HCT116 (cell line): ENCODE results near the gene UPK3A. TPM values are rescaled to one million over a fixed set of nuclear protein-coding genes. Genes with fewer than 3 reads are reported as not detected.

Source experiments
- ATAC-seq: fragments of 200-7000 bp; cut with Tn5 transposase; 2 replicates; pipeline ENCODE4 v1.9.1; 2020; ENCODE audit warnings: mild to moderate bottlenecking, moderate library complexity
- Bru-seq: library from RNA; stranded (reverse); fragments of 400-500 nt; gene quantifications from one replicate; lab custom pipeline; 2021; lab: Mats Ljungman, UMichigan
- BruChase-seq, 2 experiments: library from RNA; stranded (reverse); fragments of 400-500 nt; gene quantifications; one replicate each; lab custom pipeline; 2021; lab: Mats Ljungman, UMichigan
- BruUV-seq: library from RNA; stranded (reverse); fragments of 400-500 nt; replicated peaks from 2 replicates; lab custom pipeline; 2021; lab: Mats Ljungman, UMichigan
- CTCF ChIA-PET: fragments of 300-600 bp; sonication (Branson Sonifier 250); formaldehyde crosslinking; loops from one replicate; lab custom pipeline; 2021; ENCODE audit warnings: antibody characterized with exemption; lab: Charles Lee
- POLR2A ChIA-PET: fragments of 300-600, 350-600 bp; sonication (Branson Sonifier 250); formaldehyde crosslinking; loops from one replicate; lab custom pipeline; 2021; ENCODE audit warnings: antibody characterized with exemption; lab: Charles Lee
- RAD21 ChIA-PET, 2 experiments: fragments of 300-600 bp; sonication (Branson Sonifier 250); formaldehyde crosslinking; loops; one replicate each; lab custom pipeline; 2023; ENCODE audit warnings: low total read pairs in 2 of 2; ENCODE audit not compliant: uncharacterized antibody in 2 of 2, unreplicated experiment in 2 of 2, low non-redundant PET in 1 of 2; lab: Charles Lee
- DNase-seq: peaks from one replicate; pipeline ENCODE4 v3.0.0-alpha.2; 2010; ENCODE audit warnings: low read depth, low spot score
- H2AFZ ChIP-seq: fragments of 200-600 bp; shearing (Covaris generic), sonication (generic); 2 replicates; pipeline ENCODE4 v1.6.1; 2017; ENCODE audit warnings: low read depth, mixed run types, mixed read lengths, antibody characterized with exemption, low read length; ENCODE audit not compliant: poor library complexity, severe bottlenecking
- H3K27ac ChIP-seq: 2 replicates; pipeline ENCODE4 v1.5.1; 2012; ENCODE audit warnings: low read depth, low read length
- H3K27me3 ChIP-seq: fragments of 200-600 bp; sonication (generic); 2 replicates; pipeline ENCODE4 v1.6.1; 2016; ENCODE audit warnings: mixed run types, low read length, mixed read lengths; ENCODE audit not compliant: insufficient read depth
- H3K36me3 ChIP-seq, 2 experiments: fragments of 200-500 bp in 1 of 2; fragments of 200-600 bp in 1 of 2; sonication (Bioruptor generic) in 1 of 2; sonication (generic) in 1 of 2; 2 replicates each; pipeline versions ENCODE4 v1.5.1 to v1.6.1; 2014 to 2016; ENCODE audit warnings: low read length in 2 of 2, inconsistent platforms in 1 of 2, mixed read lengths in 1 of 2, mixed run types in 1 of 2; ENCODE audit not compliant: insufficient read depth in 2 of 2, control insufficient read depth in 1 of 2
- H3K4me1 ChIP-seq, 2 experiments: fragments of 200-600 bp in 1 of 2; sonication (generic) in 1 of 2; 2 replicates each; pipeline versions ENCODE4 v1.5.1 to v1.6.1; 2012 to 2017; ENCODE audit warnings: low read length in 2 of 2, inconsistent platforms in 1 of 2, mild to moderate bottlenecking in 1 of 2, mixed read lengths in 1 of 2, mixed run types in 1 of 2, moderate library complexity in 1 of 2; ENCODE audit not compliant: insufficient read depth in 2 of 2, control insufficient read depth in 1 of 2
- H3K4me2 ChIP-seq: fragments of 200-600 bp; sonication (generic); 2 replicates; pipeline ENCODE4 v1.6.1; 2017; ENCODE audit warnings: mixed run types, low read length, mixed read lengths
- H3K4me3 ChIP-seq, 2 experiments: fragments of 200-600 bp in 1 of 2; sonication (generic) in 1 of 2; replicated peaks in 1 of 2; 2 replicates each; pipeline ENCODE4 v1.5.1; 2011 to 2016; ENCODE audit warnings: low read length in 2 of 2, control low read depth in 1 of 2, low read depth in 1 of 2, mild to moderate bottlenecking in 1 of 2, mixed read lengths in 1 of 2, mixed run types in 1 of 2
- H3K79me2 ChIP-seq: fragments of 200-600 bp; sonication (generic); 2 replicates; pipeline ENCODE4 v1.6.1; 2017; ENCODE audit warnings: mild to moderate bottlenecking, mixed run types, low read length, moderate library complexity, mixed read lengths; ENCODE audit not compliant: insufficient read depth
- H3K9ac ChIP-seq: fragments of 200-600 bp; sonication (generic); 2 replicates; pipeline ENCODE4 v1.6.1; 2016; ENCODE audit warnings: low read length, mixed read lengths
- H3K9me2 ChIP-seq: fragments of 200-600 bp; sonication (generic), shearing (Covaris generic); 2 replicates; pipeline ENCODE4 v1.6.1; 2017; ENCODE audit warnings: mixed run types, mild to moderate bottlenecking, moderate library complexity; ENCODE audit not compliant: insufficient read depth
- H3K9me3 ChIP-seq, 2 experiments: fragments of 200-500 bp in 1 of 2; fragments of 200-600 bp in 1 of 2; sonication (Bioruptor generic) in 1 of 2; sonication (generic) in 1 of 2; 2 replicates each; pipeline ENCODE4 v1.6.1; 2014 to 2017; ENCODE audit warnings: low read length in 2 of 2, mixed read lengths in 2 of 2, inconsistent platforms in 1 of 2, low read depth in 1 of 2, mild to moderate bottlenecking in 1 of 2, mixed run types in 1 of 2, moderate library complexity in 1 of 2; ENCODE audit not compliant: control insufficient read depth in 1 of 2, insufficient read depth in 1 of 2
- H4K20me1 ChIP-seq: fragments of 200-600 bp; sonication (generic), shearing (Covaris generic); 2 replicates; pipeline ENCODE4 v1.6.1; 2017; ENCODE audit warnings: mixed run types, mild to moderate bottlenecking, moderate library complexity; ENCODE audit not compliant: insufficient read depth
- CBX3 ChIP-seq: IDR thresholded peaks from 2 replicates; pipeline ENCODE4 v1.6.1; 2012; ENCODE audit warnings: low read depth
- EGR1 ChIP-seq: IDR thresholded peaks from 2 replicates; pipeline ENCODE4 v1.6.1; 2012; ENCODE audit warnings: low read depth
- ELF1 ChIP-seq: IDR thresholded peaks from 2 replicates; pipeline ENCODE4 v1.6.1; 2012; ENCODE audit warnings: low read depth, borderline replicate concordance
- FOSL1 ChIP-seq: IDR thresholded peaks from 2 replicates; pipeline ENCODE4 v1.6.1; 2012; ENCODE audit warnings: low read depth
- JUND ChIP-seq: IDR thresholded peaks from 2 replicates; pipeline ENCODE4 v1.6.1; 2012
- POLR2A ChIP-seq: IDR thresholded peaks from 2 replicates; pipeline ENCODE4 v1.7.0; 2011; ENCODE audit warnings: borderline replicate concordance; ENCODE audit not compliant: insufficient read depth, insufficient read length; ENCODE audit errors: extremely low read depth
- POLR2AphosphoS5 ChIP-seq: IDR thresholded peaks from 2 replicates; pipeline ENCODE4 v1.6.1; 2011; ENCODE audit warnings: mild to moderate bottlenecking, low read depth, low read length, moderate library complexity
- RAD21 ChIP-seq: IDR thresholded peaks from 2 replicates; pipeline ENCODE4 v1.6.1; 2012; ENCODE audit warnings: low read depth, mild to moderate bottlenecking
- SIN3A ChIP-seq: IDR thresholded peaks from 2 replicates; pipeline ENCODE4 v1.6.1; 2012; ENCODE audit warnings: low read depth
- SP1 ChIP-seq: IDR thresholded peaks from 2 replicates; pipeline ENCODE4 v1.6.1; 2012; ENCODE audit warnings: low read depth
- SRF ChIP-seq: IDR thresholded peaks from 2 replicates; pipeline ENCODE4 v1.6.1; 2012; ENCODE audit warnings: low read depth
- TCF7L2 ChIP-seq: IDR thresholded peaks from 2 replicates; pipeline ENCODE4 v1.7.0; 2011; ENCODE audit warnings: borderline replicate concordance, inconsistent platforms; ENCODE audit not compliant: insufficient read depth, insufficient read length; ENCODE audit errors: extremely low read depth
- YY1 ChIP-seq: IDR thresholded peaks from 2 replicates; pipeline ENCODE4 v1.6.1; 2011; ENCODE audit warnings: low read length, low read depth, moderate library complexity, mild to moderate bottlenecking; ENCODE audit not compliant: insufficient replicate concordance; ENCODE audit errors: extremely low read depth
- ZFX ChIP-seq: fragments of 450-650 bp; IDR thresholded peaks from 2 replicates; pipeline ENCODE4 v1.6.1; 2017
- intact Hi-C: fragments of 100-400 bp; cut with micrococcal nuclease; formaldehyde crosslinking; loops from 2 replicates; pipeline ENCODE4 v1.10.0; 2022
- long read RNA-seq: library from polyadenylated mRNA; unstranded; transcript quantifications from one replicate; pipeline ENCODE4 v2.0.0, GENCODE V29; 2021; ENCODE audit not compliant: unreplicated experiment
- polyA plus RNA-seq: library from polyadenylated mRNA; unstranded; fragments of >200 nt; gene quantifications from 2 replicates; pipeline ENCODE4 v1.2.1, GENCODE V29; 2012; ENCODE audit warnings: missing spikeins
- total RNA-seq: library from RNA; stranded (reverse); gene quantifications from one replicate; pipeline ENCODE4 v1.2.1, GENCODE V29; 2021; ENCODE audit not compliant: unreplicated experiment
- TF ChIP-seq, protein P1 (sequence below): IDR thresholded peaks from 2 replicates; pipeline ENCODE4 v1.6.1; 2012; ENCODE audit warnings: low read depth
- TF ChIP-seq, protein P2 (sequence below): IDR thresholded peaks from 2 replicates; pipeline ENCODE4 v1.6.1; 2012

The UPK3A gene
- total RNA-seq = not detected
- 0.12 and 0.16 TPM in 2 replicates for polyA plus RNA-seq
- percentile 23 among the genes with signal in this experiment for Bru-seq, nascent RNA
- BruChase-seq, experiment 1, labeled RNA remaining after a 6-hour chase = not detected
- percentile 10 among the genes with signal in this experiment for BruChase-seq, experiment 2, labeled RNA remaining after a 2-hour chase
- long read RNA-seq = 0 reads

DNA sequence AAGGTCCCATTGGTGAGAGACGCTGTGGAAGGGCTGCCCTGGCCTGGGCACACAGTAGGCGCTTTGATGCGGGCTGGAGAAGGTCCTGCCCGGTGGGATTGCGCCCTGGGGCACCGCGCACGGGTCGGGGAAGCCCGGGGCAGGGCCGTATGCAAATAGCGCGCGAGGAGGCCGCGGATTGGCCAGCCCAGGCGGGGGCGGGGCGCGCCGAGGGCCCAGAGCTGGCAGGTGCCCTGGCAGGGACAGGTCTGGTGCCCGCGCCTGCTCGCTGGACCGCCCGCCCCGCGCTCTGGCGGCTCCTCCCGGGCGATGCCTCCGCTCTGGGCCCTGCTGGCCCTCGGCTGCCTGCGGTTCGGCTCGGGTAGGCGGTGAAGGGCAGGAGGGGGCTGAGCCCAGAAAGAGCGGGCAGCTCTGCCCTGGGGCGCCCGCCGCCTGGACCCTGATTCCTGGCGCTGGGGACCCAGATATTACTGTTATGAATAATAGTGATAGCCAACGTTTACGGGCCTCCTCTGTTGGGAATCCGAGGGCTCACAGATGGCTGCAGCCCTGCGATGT lies at the start of gene UPK3A:
Gene UPK3A, plus strand, starts transcription at position 245 of the 558 bp plus-strand sequence. Its CDS starts 65 bp downstream, at position 310.
- H3K9ac ChIP-seq = peak within 1 kb of the TSS; percentile 26; the same call in 1 of the 2 replicates

DNA sequence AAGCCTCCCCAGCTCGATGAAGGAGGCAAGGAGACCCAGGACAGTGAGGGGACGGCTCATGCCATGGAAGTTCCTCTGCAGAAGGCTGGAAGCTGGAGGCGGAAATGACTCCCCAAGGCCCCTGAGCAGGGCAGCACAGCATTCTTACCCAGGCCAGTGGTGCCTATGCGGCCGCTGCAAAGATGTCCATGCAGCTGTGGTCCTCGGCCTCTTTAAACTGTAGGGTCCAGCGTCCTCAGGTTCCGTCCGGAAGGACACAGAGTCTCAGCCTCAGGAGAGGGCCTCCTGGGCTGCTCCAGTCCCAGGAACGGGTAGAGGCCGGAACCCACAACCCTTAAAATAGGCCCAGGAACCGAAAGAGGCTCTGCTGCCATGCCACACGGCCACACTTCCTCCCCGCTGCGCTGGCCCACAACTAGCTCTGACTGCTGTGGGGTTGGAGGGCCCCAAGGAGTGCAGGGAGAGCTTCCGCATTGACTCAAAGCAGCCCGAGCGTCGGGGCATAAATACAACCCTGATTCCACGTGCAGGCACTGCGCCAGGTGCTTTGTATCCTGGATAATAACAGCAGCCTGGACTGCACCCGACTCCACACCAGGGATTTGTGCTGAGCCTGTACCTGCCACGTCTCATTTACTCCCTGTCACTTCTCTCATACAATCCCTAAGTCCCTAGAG lies 49.5 kb upstream of the UPK3A start:
- Histone ChIP-seq H3K4me1 (peaks cover 7 to 20% of the 10 kb centered on the region in 2 experiments; a peak in 3 of 4 replicates), H3K27ac (no peak overlapping the region), H4K20me1 (no peaks in the 10 kb centered on the region), H3K79me2 (peaks cover 36% of the 10 kb centered on the region), H2AFZ (no peak overlapping the region), H3K9ac (no peak overlapping the region), H3K36me3 (no peaks in the 10 kb centered on the region; a peak in 2 of 4 replicates), H3K9me2 (no peaks in the 10 kb centered on the region), H3K9me3 (no peaks in the 10 kb centered on the region), H3K4me2 (no peak overlapping the region), H3K27me3 (no peaks in the 10 kb centered on the region), H3K4me3 (no peak overlapping the region)
- intact Hi-C loops = no loop called here
- DNase-seq = no peak
- ATAC-seq = no peak
- CTCF ChIA-PET = no interaction called here
- RAD21 ChIA-PET = no interaction called here
- no TSS peak for BruUV-seq
- POLR2A ChIA-PET = no interaction called here
- TF ChIP-seq YY1 (no peak), SIN3A (no peak), TCF7L2 (no peak), SRF (no peak), FOSL1 (no peak), JUND (no peak), ZFX (no peak), ELF1 (no peak), POLR2A (no peak), SP1 (no peak)
- TF ChIP-seq, protein P1, sequence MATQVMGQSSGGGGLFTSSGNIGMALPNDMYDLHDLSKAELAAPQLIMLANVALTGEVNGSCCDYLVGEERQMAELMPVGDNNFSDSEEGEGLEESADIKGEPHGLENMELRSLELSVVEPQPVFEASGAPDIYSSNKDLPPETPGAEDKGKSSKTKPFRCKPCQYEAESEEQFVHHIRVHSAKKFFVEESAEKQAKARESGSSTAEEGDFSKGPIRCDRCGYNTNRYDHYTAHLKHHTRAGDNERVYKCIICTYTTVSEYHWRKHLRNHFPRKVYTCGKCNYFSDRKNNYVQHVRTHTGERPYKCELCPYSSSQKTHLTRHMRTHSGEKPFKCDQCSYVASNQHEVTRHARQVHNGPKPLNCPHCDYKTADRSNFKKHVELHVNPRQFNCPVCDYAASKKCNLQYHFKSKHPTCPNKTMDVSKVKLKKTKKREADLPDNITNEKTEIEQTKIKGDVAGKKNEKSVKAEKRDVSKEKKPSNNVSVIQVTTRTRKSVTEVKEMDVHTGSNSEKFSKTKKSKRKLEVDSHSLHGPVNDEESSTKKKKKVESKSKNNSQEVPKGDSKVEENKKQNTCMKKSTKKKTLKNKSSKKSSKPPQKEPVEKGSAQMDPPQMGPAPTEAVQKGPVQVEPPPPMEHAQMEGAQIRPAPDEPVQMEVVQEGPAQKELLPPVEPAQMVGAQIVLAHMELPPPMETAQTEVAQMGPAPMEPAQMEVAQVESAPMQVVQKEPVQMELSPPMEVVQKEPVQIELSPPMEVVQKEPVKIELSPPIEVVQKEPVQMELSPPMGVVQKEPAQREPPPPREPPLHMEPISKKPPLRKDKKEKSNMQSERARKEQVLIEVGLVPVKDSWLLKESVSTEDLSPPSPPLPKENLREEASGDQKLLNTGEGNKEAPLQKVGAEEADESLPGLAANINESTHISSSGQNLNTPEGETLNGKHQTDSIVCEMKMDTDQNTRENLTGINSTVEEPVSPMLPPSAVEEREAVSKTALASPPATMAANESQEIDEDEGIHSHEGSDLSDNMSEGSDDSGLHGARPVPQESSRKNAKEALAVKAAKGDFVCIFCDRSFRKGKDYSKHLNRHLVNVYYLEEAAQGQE = no peak
- TF ChIP-seq, protein P2, sequence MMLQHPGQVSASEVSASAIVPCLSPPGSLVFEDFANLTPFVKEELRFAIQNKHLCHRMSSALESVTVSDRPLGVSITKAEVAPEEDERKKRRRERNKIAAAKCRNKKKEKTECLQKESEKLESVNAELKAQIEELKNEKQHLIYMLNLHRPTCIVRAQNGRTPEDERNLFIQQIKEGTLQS = no peak

More for the DNA sequence above, at the start of gene UPK3A:
- RAD21 ChIA-PET = no interaction called here
- Histone ChIP-seq H3K9me3 (no peaks in the 10 kb centered on the region), H4K20me1 (no peaks in the 10 kb centered on the region), H3K79me2 (no peaks in the 10 kb centered on the region), H3K36me3 (no peaks in the 10 kb centered on the region), H3K4me2 (peak within 1 kb of the TSS; percentile 84), H3K27ac (peak within 1 kb of the TSS; percentile 16; the same call in 1 of the 2 replicates), H3K4me1 (peaks cover 8 to 23% of the 10 kb centered on the region in 2 experiments), H3K27me3 (no peaks in the 10 kb centered on the region), H3K4me3 (peak within 1 kb of the TSS; percentile 42 to 53), H3K9me2 (no peaks in the 10 kb centered on the region), H2AFZ (peak within 1 kb of the TSS; percentile 59)
- intact Hi-C loops = no loop called here
- no TSS peak for BruUV-seq
- ATAC-seq (peak; percentile 100), DNase-seq (peak; percentile 33)
- POLR2A ChIA-PET = no interaction called here
- CTCF ChIA-PET = no interaction called here
- TF ChIP-seq RAD21 (no peak), EGR1 (peak; percentile 39; the same call in 1 of the 2 replicates), POLR2AphosphoS5 (peak; percentile 54; the same call in 1 of the 2 replicates), CBX3 (no peak)
